Esophagus (tissue), 2 donors: Measurements from ENCODE around the gene RUVBL1. TPM values are rescaled to one million over a fixed set of nuclear protein-coding genes. Genes with fewer than 3 reads are reported as not detected.

ENCODE experiments used
- H3K27ac ChIP-seq, 2 donors: one replicate each; pipeline ENCODE4 v1.5.1; 2013; ENCODE audit warnings: low read depth in 2 of 2, mild to moderate bottlenecking in 2 of 2, inconsistent platforms in 1 of 2, low read length in 1 of 2, moderate library complexity in 1 of 2
- H3K27me3 ChIP-seq, 2 donors: one replicate each; pipeline ENCODE4 v1.6.1; 2013; ENCODE audit warnings: low read length in 2 of 2, control low read depth in 1 of 2, mild to moderate bottlenecking in 1 of 2; ENCODE audit not compliant: insufficient read depth in 2 of 2, control insufficient read depth in 1 of 2
- H3K36me3 ChIP-seq, 2 donors: one replicate each; pipeline ENCODE4 v1.6.1; 2013; ENCODE audit warnings: low read length in 1 of 2; ENCODE audit not compliant: control insufficient read depth in 2 of 2, insufficient read depth in 2 of 2
- H3K4me1 ChIP-seq, 2 donors: one replicate each; pipeline ENCODE4 v1.6.1; 2013; ENCODE audit warnings: low read length in 1 of 2; ENCODE audit not compliant: control insufficient read depth in 2 of 2, insufficient read depth in 2 of 2
- H3K4me3 ChIP-seq, 2 donors: one replicate each; pipeline ENCODE4 v1.5.1; 2013; ENCODE audit warnings: low read length in 2 of 2, mild to moderate bottlenecking in 2 of 2, low read depth in 1 of 2, moderate library complexity in 1 of 2
- H3K9me3 ChIP-seq, 2 donors: one replicate each; pipeline ENCODE4 v1.6.1; 2013; ENCODE audit warnings: mild to moderate bottlenecking in 2 of 2, low read depth in 1 of 2, low read length in 1 of 2, moderate library complexity in 1 of 2; ENCODE audit not compliant: control insufficient read depth in 2 of 2, insufficient read depth in 1 of 2
- WGBS, 2 donors: extraction: QIAGEN DNeasy Blood & Tissue Kit; methylation state at CpG; one replicate each; pipeline ENCODE4 v1.1.7; 2013; 5-methylcytosine and 5-hydroxymethylcytosine counted together
- polyA plus RNA-seq, 2 donors: library from polyadenylated mRNA; stranded (reverse); fragments of 200-250 nt; gene quantifications; one replicate each; pipeline ENCODE4 v1.2.3, GENCODE V29; 2013
- donor health status: healthy with polysubstance abuse.
- donor health status: Bipolar disorder and iron deficiency.

The RUVBL1 gene
- polyA plus RNA-seq, 2 donors, result 7.5 to 32.5 TPM

DNA sequence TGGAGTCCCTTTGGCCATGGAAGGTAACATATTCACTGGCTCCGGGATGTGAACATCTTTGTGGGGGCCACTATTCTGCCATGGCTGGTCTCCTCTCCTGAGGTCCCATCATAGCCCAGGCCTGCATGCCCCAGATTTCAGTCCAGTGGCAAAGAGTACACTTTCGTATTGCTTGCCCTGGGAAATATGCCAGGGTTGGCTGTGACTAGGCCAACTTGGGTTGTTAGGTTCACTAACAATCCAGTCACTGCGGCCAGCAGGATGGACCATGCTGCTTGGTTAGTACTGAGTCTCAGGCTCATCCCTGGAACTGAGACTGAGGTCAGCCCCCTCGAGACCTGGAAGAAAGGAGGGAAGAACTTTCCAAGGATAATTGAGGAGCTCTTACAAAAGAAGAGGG is 19.9 kb upstream of the RUVBL1 start:
- H3K4me1 ChIP-seq, result peaks cover 0 to 2% of the 10 kb centered on the region in 2 donors
- H3K4me3 ChIP-seq, result no peak overlapping the region
- no peaks in the 10 kb centered on the region for H3K27me3 ChIP-seq
- no peaks in the 10 kb centered on the region for H3K36me3 ChIP-seq
- WGBS, 2 donors, result 89 to 95% methylated on average over 4 of the region's 4 CpGs
- H3K9me3 ChIP-seq, result no peaks in the 10 kb centered on the region
- no peak overlapping the region for H3K27ac ChIP-seq

GRCh38 chr3:128133273-128133883 is 9.8 kb upstream of the RUVBL1 start:
- H3K4me3 ChIP-seq, result no peak overlapping the region
- no peaks in the 10 kb centered on the region for H3K36me3 ChIP-seq
- H3K4me1 ChIP-seq, result no peaks in the 10 kb centered on the region
- WGBS, 2 donors, result 68 to 70% methylated on average over 3 of the region's 3 CpGs
- no peak overlapping the region for H3K27ac ChIP-seq
- no peaks in the 10 kb centered on the region for H3K9me3 ChIP-seq
- no peaks in the 10 kb centered on the region for H3K27me3 ChIP-seq

DNA sequence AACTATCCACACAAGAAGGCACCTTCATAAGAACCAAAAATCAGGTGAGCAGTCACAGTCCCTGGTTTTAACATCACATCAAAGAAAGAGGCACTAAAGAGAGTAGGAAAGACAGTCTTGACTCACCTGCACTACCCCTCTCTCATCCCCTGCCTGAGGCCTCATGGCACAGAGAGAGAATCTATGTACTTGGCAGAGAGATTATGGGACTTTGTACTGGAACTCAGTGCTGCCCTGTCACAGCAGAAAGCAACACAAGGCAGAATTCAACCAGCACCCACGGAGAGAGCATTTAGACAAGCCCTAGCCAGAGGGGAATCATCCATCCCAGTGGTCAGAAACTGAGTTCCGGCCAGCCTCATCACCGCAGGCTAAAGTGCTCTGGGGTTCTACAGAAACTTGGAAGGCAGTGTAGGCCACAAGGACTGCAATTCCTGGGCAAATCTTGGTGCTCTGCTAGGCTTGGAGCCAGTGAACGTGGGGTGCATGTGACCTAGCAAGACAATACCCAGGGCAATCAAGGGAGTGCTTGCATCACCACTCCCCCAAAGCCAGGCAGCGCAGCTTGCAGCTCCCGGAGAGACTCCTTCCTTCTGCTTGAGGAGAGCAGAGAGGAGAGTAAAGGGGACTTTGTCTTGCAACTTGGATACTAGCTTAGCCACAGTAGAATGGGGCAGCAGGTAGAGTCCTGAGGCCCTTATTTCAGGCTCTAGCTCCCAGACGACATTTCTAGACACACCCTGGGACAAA is 8.5 kb upstream of the RUVBL1 start:
- no peak overlapping the region for H3K27ac ChIP-seq
- 86 to 87% methylated on average over 7 of the region's 7 CpGs for WGBS, 2 donors
- no peak overlapping the region for H3K4me3 ChIP-seq
- no peaks in the 10 kb centered on the region for H3K27me3 ChIP-seq
- H3K4me1 ChIP-seq, result no peaks in the 10 kb centered on the region
- H3K36me3 ChIP-seq, result no peaks in the 10 kb centered on the region
- H3K9me3 ChIP-seq, result no peaks in the 10 kb centered on the region

DNA sequence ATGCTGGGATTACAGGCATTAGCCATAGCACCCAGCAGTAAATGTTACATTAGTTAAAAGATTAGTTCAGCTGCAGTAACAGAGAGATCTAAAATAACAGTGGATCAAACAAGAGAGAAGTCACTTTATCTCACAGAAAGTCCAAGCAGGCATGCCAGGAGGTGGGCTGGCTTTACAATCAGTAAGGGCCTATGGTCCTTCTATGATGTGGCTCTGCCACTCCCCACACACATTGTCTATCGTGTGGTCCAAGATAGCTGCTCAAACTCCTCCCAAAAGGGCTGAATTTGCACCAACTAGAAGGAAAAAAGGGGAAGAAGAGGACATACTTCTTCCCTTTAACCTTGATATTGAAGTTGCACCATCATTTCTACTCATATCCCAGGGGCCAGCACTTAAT is 4.6 kb upstream of the RUVBL1 start:
- Histone ChIP-seq H3K4me1 (no peaks in the 10 kb centered on the region), H3K9me3 (no peaks in the 10 kb centered on the region), H3K36me3 (no peaks in the 10 kb centered on the region), H3K27me3 (no peaks in the 10 kb centered on the region), H3K27ac (no peak overlapping the region), H3K4me3 (no peak overlapping the region)
- WGBS, 2 donors, result 43 to 59% methylated on average over 1 of the region's 1 CpG

DNA sequence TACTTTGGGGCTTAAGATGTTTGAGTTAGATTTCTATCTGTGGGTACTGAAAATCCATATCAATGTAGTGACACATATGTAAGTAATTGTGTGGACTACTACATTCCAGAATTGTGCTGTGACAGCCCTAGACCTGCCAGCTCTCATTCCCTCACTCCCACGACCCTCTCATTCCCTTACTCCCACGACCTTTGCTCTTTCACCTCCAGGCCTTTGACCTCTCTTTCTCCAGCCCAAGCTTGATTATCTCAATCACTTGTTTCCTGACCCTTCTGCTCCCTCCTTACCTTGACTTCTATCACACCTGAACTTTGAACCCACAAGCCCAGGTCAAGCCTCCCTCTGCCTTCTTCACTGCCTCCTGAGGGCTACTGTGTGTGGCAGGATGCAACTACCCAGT is 3.6 kb upstream of the RUVBL1 start:
- H3K4me3 ChIP-seq, result no peak overlapping the region
- H3K9me3 ChIP-seq, result no peaks in the 10 kb centered on the region
- WGBS, 2 donors, result 47 to 62% methylated on average over 2 of the region's 2 CpGs

DNA sequence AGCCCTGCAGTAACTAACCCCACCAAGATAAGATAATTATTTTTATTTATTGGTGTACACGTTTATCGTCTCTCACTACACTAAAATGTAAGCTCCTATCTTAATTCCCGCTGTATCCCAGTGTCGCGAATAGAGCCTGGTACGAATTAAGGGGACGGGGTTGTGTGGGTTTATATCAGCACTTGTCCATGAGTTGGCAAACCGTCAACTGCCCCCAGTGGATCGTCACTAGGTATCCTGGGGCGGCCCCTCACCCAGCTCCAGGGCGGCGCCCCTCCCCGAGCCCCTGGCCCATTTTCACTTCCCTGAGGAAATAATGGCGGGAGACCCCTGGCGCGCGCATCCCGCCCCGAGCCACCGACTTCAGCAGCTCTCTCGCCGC is 465 bp downstream of the RUVBL1 start:
- 1 to 2% methylated on average over 22 of the region's 22 CpGs for WGBS, 2 donors
- no peaks in the 10 kb centered on the region for H3K9me3 ChIP-seq
- H3K4me3 ChIP-seq, result peak overlapping the region; percentile 86 to 96
- peak overlapping the region; percentile 57 to 72 for H3K27ac ChIP-seq
- H3K4me1 ChIP-seq, result no peaks in the 10 kb centered on the region
- H3K27me3 ChIP-seq, result no peaks in the 10 kb centered on the region
- peaks cover 0 to 4% of the 10 kb centered on the region in 2 donors for H3K36me3 ChIP-seq

More for the DNA sequence above, 3.6 kb upstream of the RUVBL1 start:
- H3K27ac ChIP-seq, result no peak overlapping the region
- no peaks in the 10 kb centered on the region for H3K36me3 ChIP-seq
- H3K27me3 ChIP-seq, result no peaks in the 10 kb centered on the region
- no peaks in the 10 kb centered on the region for H3K4me1 ChIP-seq

DNA sequence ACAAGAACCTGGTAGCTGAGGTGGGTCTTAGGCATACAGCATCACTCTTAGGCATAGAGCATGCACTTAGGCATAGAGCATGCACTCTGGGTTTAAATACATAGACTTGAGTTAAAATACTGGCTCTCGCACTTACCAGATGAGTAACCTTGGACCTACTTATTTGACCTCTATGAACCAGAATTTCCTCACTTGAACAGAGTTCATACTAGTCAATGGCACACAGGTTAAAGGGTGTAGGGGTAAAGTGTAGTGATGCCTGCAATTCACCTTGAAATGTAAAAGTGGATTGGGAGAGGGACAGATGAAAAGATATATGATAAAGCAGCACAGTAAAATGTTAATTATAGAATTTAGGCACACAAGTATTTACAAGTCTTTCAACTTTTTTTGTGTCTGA is 1.6 kb downstream of the RUVBL1 start:
- H3K9me3 ChIP-seq, result no peaks in the 10 kb centered on the region
- peaks cover 0 to 4% of the 10 kb centered on the region in 2 donors for H3K36me3 ChIP-seq
- no peaks in the 10 kb centered on the region for H3K4me1 ChIP-seq
- H3K4me3 ChIP-seq, result no peak overlapping the region
- no peaks in the 10 kb centered on the region for H3K27me3 ChIP-seq
- H3K27ac ChIP-seq, result no peak overlapping the region
- WGBS, 2 donors, result 93 to 97% methylated on average over 1 of the region's 1 CpG

GRCh38 chr3:128113817-128114794 is 9.5 kb downstream of the RUVBL1 start:
- Histone ChIP-seq H3K27ac (no peak overlapping the region), H3K9me3 (no peaks in the 10 kb centered on the region), H3K36me3 (peaks cover 0 to 8% of the 10 kb centered on the region in 2 donors), H3K27me3 (no peaks in the 10 kb centered on the region), H3K4me1 (no peaks in the 10 kb centered on the region), H3K4me3 (no peak overlapping the region)
- WGBS, 2 donors, result 71 to 73% methylated on average over 9 of the region's 9 CpGs

DNA sequence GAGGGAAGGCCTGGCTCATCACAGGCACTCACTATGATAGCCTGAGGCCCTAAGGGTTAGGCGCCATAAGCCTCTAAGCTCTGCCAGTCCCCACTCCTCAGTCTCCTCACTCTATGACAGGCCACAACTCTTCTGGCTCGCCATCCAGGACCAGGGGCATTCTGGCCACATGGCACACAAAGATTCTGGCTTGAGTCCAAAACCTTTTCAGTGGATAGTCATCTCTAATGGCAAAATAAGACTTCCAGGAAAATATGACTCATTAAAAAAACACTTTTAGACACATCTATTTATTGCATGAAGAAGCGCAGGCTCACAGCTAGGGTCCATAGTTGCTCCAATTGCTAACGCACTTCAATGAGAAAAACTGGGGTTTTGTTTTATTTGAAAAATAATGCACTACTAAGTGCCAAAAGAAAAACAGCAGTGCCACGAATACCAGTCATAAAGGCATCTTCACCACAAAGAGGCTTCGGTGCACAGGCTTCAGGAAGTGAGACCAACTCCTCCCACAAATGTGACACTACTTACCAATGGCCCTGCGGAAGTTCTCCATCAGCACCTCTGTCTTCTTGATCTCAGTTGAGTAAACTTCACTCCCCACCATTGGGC is 11.1 kb downstream of the RUVBL1 start:
- no peak overlapping the region for H3K27ac ChIP-seq
- 68 to 71% methylated on average over 7 of the region's 7 CpGs for WGBS, 2 donors

More for the DNA sequence above, 11.1 kb downstream of the RUVBL1 start:
- Histone ChIP-seq H3K27me3 (no peaks in the 10 kb centered on the region), H3K9me3 (no peaks in the 10 kb centered on the region), H3K4me1 (no peaks in the 10 kb centered on the region), H3K4me3 (no peak overlapping the region), H3K36me3 (peaks cover 0 to 8% of the 10 kb centered on the region in 2 donors)
